Heart left ventricle (tissue), 16 donors: ENCODE results near the gene LCN10. TPM values are rescaled to one million over a fixed set of nuclear protein-coding genes. Genes with fewer than 3 reads are reported as not detected.
A peak's percentile ranks its signal among the peaks of the same experiment; 100 is the strongest.

Experiments used
- ATAC-seq, 4 donors: fragments of 200-7000 bp; cut with Tn5 transposase; one replicate each; pipeline ENCODE4 v1.9.1; 2020 to 2022; ENCODE audit warnings: moderate library complexity in 4 of 4, mild to moderate bottlenecking in 3 of 4, moderate number of reproducible peaks in 1 of 4
- DNase-seq, 5 donors: peaks; one replicate each; pipeline ENCODE4 v3.0.0-alpha.2; 2020
- H3K27ac ChIP-seq, 12 donors: fragments of 200-600 bp; sonication (generic) in 4 of 12; one replicate each; pipeline versions ENCODE4 v1.5.0 to v1.8.0; 2016 to 2022; ENCODE audit warnings: mild to moderate bottlenecking in 2 of 12
- H3K27me3 ChIP-seq, 9 donors: fragments of 200-600 bp; sonication (generic) in 2 of 9; one replicate each; pipeline versions ENCODE4 v1.5.1 to v1.8.0; 2016 to 2022; ENCODE audit warnings: mild to moderate bottlenecking in 3 of 9
- H3K36me3 ChIP-seq, 9 donors: fragments of 200-600 bp; sonication (generic) in 2 of 9; one replicate each; pipeline versions ENCODE4 v1.5.0 to v1.8.0; 2018 to 2022; ENCODE audit warnings: mild to moderate bottlenecking in 2 of 9
- H3K4me1 ChIP-seq, 12 donors: fragments of 200-600 bp; sonication (generic) in 4 of 12; one replicate each; pipeline versions ENCODE4 v1.5.0 to v1.8.0; 2016 to 2022; ENCODE audit warnings: mild to moderate bottlenecking in 3 of 12
- H3K4me3 ChIP-seq, 12 donors: fragments of 200-600 bp; sonication (generic) in 4 of 12; one replicate each; pipeline versions ENCODE4 v1.5.0 to v1.8.0; 2017 to 2022; ENCODE audit warnings: mild to moderate bottlenecking in 9 of 12, moderate library complexity in 4 of 12
- H3K9me3 ChIP-seq, 12 donors: fragments of 200-600 bp; sonication (generic) in 4 of 12; one replicate each; pipeline versions ENCODE4 v1.5.0 to v1.8.0; 2016 to 2022; ENCODE audit warnings: mild to moderate bottlenecking in 1 of 12
- CTCF ChIP-seq, 12 donors: fragments of 200-600 bp; sonication (generic) in 4 of 12; IDR thresholded peaks; one replicate each; pipeline versions ENCODE4 v1.5.0 to v1.8.0; 2018 to 2022; ENCODE audit warnings: antibody characterized with exemption in 12 of 12, mild to moderate bottlenecking in 5 of 12
- POLR2A ChIP-seq, 2 donors: fragments of 450-650 bp; IDR thresholded peaks; one replicate each; pipeline ENCODE4 v1.6.1; 2017; ENCODE audit warnings: antibody characterized with exemption in 2 of 2, mild to moderate bottlenecking in 2 of 2, moderate library complexity in 2 of 2
- WGBS, 4 donors: extraction: QIAGEN DNeasy Blood & Tissue Kit in 2 of 4; methylation state at CpG; one replicate each; pipeline versions ENCODE4 v1.1.5 to v1.1.7; 2013 to 2018; 5-methylcytosine and 5-hydroxymethylcytosine counted together
- intact Hi-C, 10 donors: fragments of 100-400 bp; cut with DNase I; formaldehyde crosslinking; loops; one replicate each; pipeline versions ENCODE4 v1.11.1 to v1.14.2; 2022
- polyA plus RNA-seq, 2 donors: library from polyadenylated mRNA; stranded (reverse); fragments of 200-250 nt; gene quantifications; one replicate each; pipeline ENCODE4 v1.2.3, GENCODE V29; 2013
- total RNA-seq, 9 donors: library from RNA; depleted of rRNA in 2 of 9; stranded (reverse); fragments of >200 nt in 2 of 9; fragmentation: NEBNext Ultra II Directional in 3 of 9; extraction: Animal tissue kit (Norgen Biotek cat#: 25700) in 3 of 9; gene quantifications; one replicate each; pipeline versions ENCODE4 v1.1.0 to v1.2.4, GENCODE V29; 2016 to 2023
- donor health status: ischemic (EF 13 %, LVEDD 7.1; RV severe dilation, severe dysfunction).
- donor health status: healthy with polysubstance abuse.
- donor health status: DM: no; HTN: yes; CAD: no.
- donor health status: DM: no; HTN: no; CAD: no.
- donor health status: ischemic (EF 25% LVEDD 6.9; RV normal size, moderate dysfunction).
- donor health status: ischemic (EF 25% LVEDD 5.7; RV mildly dilated, moderate dysfunction).
- donor health status: healthy.
- donor health status: DM: yes; HTN: yes; CAD: no.
- donor health status: ischemic (EF 35%, LVEDD 5.7; RV mildly dilated, moderate dysfunction).
- donor health status: nonischemic (EF 11% LVEDD 7.7; RV severe dilation, severe dysfunction).
- donor health status: DM: yes; HTN: yes; CAD: no.
- donor health status: PGD.
- donor health status: ischemic (EF 29% LVEDD 5.4; RV normal size, mild dysfunction).
- donor health status: nonischemic (EF 23%, LVEDD 6.1; RV moderate dilation, normal function).

Gene LCN10
- total and polyA plus RNA-seq, 11 donors, result 0.50 to 40.7 (median 10.5) TPM

- no peak overlapping the region for H3K27ac ChIP-seq
- TF ChIP-seq POLR2A (IDR thresholded peaks at IDR 0.05) (no peak), CTCF (IDR thresholded peaks at IDR 0.05) (no peak)
- no peaks in the 10 kb centered on the region for H3K9me3 ChIP-seq
- no peak overlapping the region for H3K4me3 ChIP-seq
- no peak for ATAC-seq
- no peak for DNase-seq
- H3K4me1 ChIP-seq, result peaks cover 13 to 43% (median 32%) of the 10 kb centered on the region in 12 donors
- peaks cover 0 to 20% (median 19%) of the 10 kb centered on the region in 9 donors for H3K36me3 ChIP-seq
- 83 to 100% (median 93%) methylated on average over 2 to 8 of the region's 8 CpGs for WGBS, 4 donors
- intact Hi-C loops, result loop anchor here in 3 of 10 donors (5.0 kb wide), 1 partner anchor 43 kb away; the partner anchor contains the start of gene AGPAT2 (in 3 of the 3)
- H3K27me3 ChIP-seq, result no peaks in the 10 kb centered on the region
Measured at GRCh38 chr9:136729926-136730325, 12.8 kb downstream of the LCN10 start.

DNA sequence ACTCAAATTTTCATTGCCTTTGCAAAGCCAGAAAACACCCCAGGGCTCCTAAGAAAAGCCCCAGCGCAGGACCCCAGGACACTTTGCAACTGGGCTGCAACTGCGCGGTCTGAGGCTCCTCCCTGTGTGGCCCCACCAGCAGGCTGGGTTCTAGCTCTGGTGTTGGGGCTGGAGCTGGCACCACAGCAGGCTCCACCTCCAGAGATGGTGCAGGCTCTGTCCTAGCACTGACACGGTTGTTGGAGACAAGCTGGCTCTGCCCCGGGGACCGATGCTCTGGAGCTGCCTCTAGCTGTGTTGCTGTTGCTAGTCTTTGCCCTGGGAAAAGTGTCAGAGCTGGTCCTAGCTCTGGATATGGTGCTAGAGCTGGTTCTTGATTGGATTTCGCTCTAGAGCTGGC is 13.6 kb downstream of the LCN10 start:
- Histone ChIP-seq H3K27me3 (no peaks in the 10 kb centered on the region), H3K4me1 (peaks cover 13 to 48% (median 35%) of the 10 kb centered on the region in 12 donors), H3K4me3 (peak overlapping the region in 10 of 12 donors; percentile 68 to 96 (median 84)), H3K36me3 (peaks cover 0 to 28% (median 27%) of the 10 kb centered on the region in 9 donors), H3K27ac (peak overlapping the region in 3 of 12 donors; percentile 70 to 85 (median 81)), H3K9me3 (no peaks in the 10 kb centered on the region)
- WGBS, 4 donors, result 77 to 87% (median 83%) methylated on average over 5 to 7 of the region's 7 CpGs
- intact Hi-C loops, result loop anchor here in 3 of 10 donors (5.0 kb wide), 1 partner anchor 42 kb away; the partner anchor contains the start of gene AGPAT2 (in 3 of the 3)
- no peak for TF ChIP-seq POLR2A (IDR thresholded peaks at IDR 0.05)
- ATAC-seq, result peak in 3 of 4 donors; percentile 1 to 3 (median 3)
- peak in 1 of 5 donors; percentile 48 for DNase-seq

GRCh38 chr9:136728548-136729123 is 14.1 kb downstream of the LCN10 start:
- DNase-seq (peak in 1 of 5 donors; percentile 73), ATAC-seq (peak in 3 of 4 donors; percentile 14 to 51 (median 39))
- WGBS, 4 donors, result 4 to 14% (median 5%) methylated on average over 21 to 53 of the region's 53 CpGs
- H3K4me3 ChIP-seq, result peak overlapping the region; percentile 68 to 96 (median 83)
- H3K27me3 ChIP-seq, result no peaks in the 10 kb centered on the region
- peak overlapping the region; percentile 3 to 89 (median 81) for H3K27ac ChIP-seq
- intact Hi-C loops, result loop anchor here in 3 of 10 donors (5.0 kb wide), 1 partner anchor 41 kb away; the partner anchor contains the start of gene AGPAT2 (in 3 of the 3)
- H3K9me3 ChIP-seq, result no peaks in the 10 kb centered on the region
- TF ChIP-seq POLR2A (IDR thresholded peaks at IDR 0.05) (no peak), CTCF (IDR thresholded peaks at IDR 0.05) (no peak)
- peaks cover 0 to 33% (median 32%) of the 10 kb centered on the region in 9 donors for H3K36me3 ChIP-seq
- peaks cover 13 to 53% (median 36%) of the 10 kb centered on the region in 12 donors for H3K4me1 ChIP-seq

DNA sequence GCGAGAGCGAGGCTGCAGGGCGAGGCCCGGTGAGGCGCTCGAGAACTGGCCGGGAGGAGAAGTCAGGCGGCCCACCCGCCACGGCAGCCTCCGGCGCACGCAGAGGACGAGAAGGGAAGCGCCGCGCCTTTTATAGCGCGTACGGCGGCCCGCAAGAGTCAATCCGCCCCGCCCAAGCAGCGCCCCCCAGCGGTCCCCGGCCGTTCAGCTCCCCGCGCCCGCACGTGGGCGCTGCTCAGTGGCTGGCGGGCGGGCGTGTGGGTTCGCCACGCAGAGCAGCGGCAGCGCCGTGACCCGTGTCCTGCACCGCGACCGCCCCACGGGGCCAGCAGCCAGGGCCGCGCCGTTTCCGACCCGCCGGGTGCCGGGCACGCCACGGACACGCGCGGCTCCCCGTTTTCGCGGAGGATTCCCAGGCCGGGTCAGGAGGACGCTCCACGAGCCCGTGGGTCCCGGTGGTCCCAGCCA is 14.6 kb downstream of the LCN10 start:
- peak overlapping the region; percentile 37 to 89 (median 82) for H3K27ac ChIP-seq
- ATAC-seq (peak; percentile 53 to 79 (median 74)), DNase-seq (peak; percentile 92 to 96 (median 93))
- H3K36me3 ChIP-seq, result peaks cover 2 to 38% (median 37%) of the 10 kb centered on the region in 9 donors
- H3K9me3 ChIP-seq, result no peaks in the 10 kb centered on the region
- no peaks in the 10 kb centered on the region for H3K27me3 ChIP-seq
- peak; percentile 84 to 98 (median 93) for TF ChIP-seq CTCF (IDR thresholded peaks at IDR 0.05)
- peak; percentile 35 to 99 for TF ChIP-seq POLR2A (IDR thresholded peaks at IDR 0.05)
- peak overlapping the region; percentile 68 to 96 (median 83) for H3K4me3 ChIP-seq
- peaks cover 13 to 59% (median 36%) of the 10 kb centered on the region in 12 donors for H3K4me1 ChIP-seq
- 0% methylated on average over 22 to 66 of the region's 66 CpGs; no CpG with 5 or more reads in 1 of the 4 donors for WGBS, 4 donors
- intact Hi-C loops, result loop anchor here in 3 of 10 donors (5.0 kb wide), 1 partner anchor 41 kb away; the partner anchor contains the start of gene AGPAT2 (in 3 of the 3)
